ENCODE results near the gene DIAPH2. TPM values are rescaled to one million over a fixed set of nuclear protein-coding genes. Genes with fewer than 3 reads are reported as not detected.

DIAPH2 gene
- total RNA-seq, 1 experiment from 2014 or later: 4.1 TPM

DNA sequence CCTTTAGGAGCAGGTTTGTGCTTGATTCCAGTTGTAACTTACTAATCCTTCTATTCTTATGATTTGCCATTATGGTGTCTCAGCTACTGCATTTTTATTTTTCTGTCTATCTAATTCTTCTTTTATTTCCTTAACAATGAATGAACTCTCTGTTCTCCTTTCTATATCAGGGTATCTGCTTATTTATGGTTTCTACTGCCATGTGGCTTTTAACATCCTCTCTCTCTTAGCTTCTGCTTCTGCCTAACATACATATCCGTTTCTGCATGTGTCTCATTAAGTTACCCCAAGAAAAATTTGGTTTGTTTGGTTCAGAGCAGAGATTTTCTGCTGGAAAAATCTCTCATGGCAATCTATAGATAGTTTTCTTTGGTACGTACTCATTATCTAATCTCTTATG is 813.5 kb downstream of the DIAPH2 start:
- no peak for DNase-seq (ENCODE audit: low read depth in 1 of 2, low spot score in 2 of 2)
- no peaks in the 10 kb centered on the region for H3K27me3 ChIP-seq (replicated peaks)
- H3K4me3 ChIP-seq: no peak overlapping the region
- no peaks in the 10 kb centered on the region for H3K9me3 ChIP-seq (replicated peaks)
- no peaks in the 10 kb centered on the region for H3K36me3 ChIP-seq
- H3K4me1 ChIP-seq (replicated peaks): no peaks in the 10 kb centered on the region
- no peak overlapping the region for H3K27ac ChIP-seq

DNA sequence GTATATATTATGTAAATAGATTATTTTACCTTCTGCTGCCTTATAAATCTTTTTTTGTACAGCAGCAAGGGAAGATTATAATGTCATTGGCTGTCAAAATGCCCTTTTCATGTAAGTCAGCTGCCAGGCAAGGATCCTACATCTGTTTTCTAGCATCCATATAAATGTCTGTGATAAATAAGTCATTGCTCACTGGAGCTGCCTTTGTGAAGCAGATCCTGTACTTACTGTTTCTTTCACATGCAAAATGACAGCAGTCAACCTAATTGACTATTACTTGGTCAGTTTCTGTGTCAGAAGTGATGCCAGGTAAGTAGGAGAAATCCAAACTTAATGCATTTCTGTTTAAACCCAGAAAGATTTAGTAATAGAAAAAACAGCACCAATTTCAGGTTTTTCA is 819.8 kb downstream of the DIAPH2 start:
- Histone ChIP-seq H3K27ac (no peak overlapping the region), H3K27me3 (replicated peaks) (no peaks in the 10 kb centered on the region), H3K4me1 (replicated peaks) (no peaks in the 10 kb centered on the region), H3K9me3 (replicated peaks) (no peaks in the 10 kb centered on the region), H3K4me3 (no peak overlapping the region), H3K36me3 (no peaks in the 10 kb centered on the region)
- DNase-seq (ENCODE audit: low read depth in 1 of 2, low spot score in 2 of 2): no peak

DNA sequence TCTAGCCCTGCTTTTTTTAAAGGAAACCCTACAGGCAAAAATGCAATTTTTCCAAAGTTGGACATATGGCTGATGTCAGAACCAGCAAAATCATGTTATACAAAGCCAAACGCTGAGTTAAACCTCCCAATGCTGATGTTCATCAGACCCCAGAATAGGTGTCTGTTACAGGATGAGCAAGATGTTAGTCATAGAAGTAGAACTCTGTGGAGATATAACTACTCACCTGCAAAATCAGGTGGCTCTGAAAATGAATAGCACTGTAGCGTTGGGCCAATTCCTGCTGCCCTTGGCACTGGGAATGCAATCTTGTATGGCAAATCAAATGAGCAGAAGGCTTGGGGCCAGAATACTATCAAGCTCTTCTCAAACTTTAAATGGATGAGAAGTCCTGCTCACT is 833.1 kb downstream of the DIAPH2 start:
- no peak overlapping the region for H3K27ac ChIP-seq
- no peaks in the 10 kb centered on the region for H3K4me1 ChIP-seq (replicated peaks)
- no peak overlapping the region for H3K4me3 ChIP-seq
- H3K9me3 ChIP-seq (replicated peaks): no peaks in the 10 kb centered on the region
- H3K36me3 ChIP-seq: no peaks in the 10 kb centered on the region
- DNase-seq (ENCODE audit: low read depth in 1 of 2, low spot score in 2 of 2): no peak
- H3K27me3 ChIP-seq (replicated peaks): no peaks in the 10 kb centered on the region

DNA sequence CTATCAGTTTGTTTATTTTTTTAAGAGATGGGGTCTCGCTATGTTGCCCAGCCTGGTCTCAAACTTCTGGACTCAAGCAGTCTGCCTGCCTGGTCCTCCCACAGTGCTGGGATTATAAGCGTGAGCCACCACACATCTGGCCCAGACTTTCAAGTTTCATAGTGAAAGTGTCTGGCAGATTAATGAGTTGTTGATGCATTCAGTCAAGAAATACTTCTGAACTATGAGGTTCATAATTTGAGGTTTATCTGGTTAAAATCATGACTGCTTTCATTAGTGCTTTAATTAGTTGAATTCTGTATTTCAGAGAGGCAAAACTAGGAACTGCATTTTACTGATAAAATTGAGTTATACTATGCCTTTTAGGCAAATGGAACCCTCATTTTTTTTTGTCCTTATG is 837.7 kb downstream of the DIAPH2 start:
- Histone ChIP-seq H3K27ac (no peak overlapping the region), H3K9me3 (replicated peaks) (no peaks in the 10 kb centered on the region), H3K36me3 (no peaks in the 10 kb centered on the region), H3K4me3 (no peak overlapping the region), H3K4me1 (replicated peaks) (no peaks in the 10 kb centered on the region), H3K27me3 (replicated peaks) (no peaks in the 10 kb centered on the region)
- DNase-seq (ENCODE audit: low read depth in 1 of 2, low spot score in 2 of 2): no peak

DNA sequence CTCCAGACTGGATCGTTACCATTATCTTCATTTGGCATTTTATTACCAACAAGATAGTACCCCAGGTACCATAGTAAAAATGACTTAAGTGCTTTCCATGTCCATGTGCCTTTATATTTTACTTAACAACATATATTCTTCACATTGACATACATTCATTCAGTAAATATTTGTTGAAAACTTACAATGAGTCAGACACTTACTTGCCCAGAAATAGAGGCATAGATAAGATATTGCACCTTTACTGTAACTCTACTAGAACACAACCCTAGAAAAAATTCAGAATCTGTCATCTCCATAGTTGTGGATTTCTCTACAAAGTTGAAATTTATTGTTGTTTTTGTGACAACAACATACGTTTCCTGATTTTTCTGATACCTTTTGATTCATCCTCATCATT is 839.7 kb downstream of the DIAPH2 start:
- Histone ChIP-seq H3K27ac (peak overlapping the region; percentile 49), H3K36me3 (no peaks in the 10 kb centered on the region), H3K9me3 (replicated peaks) (no peaks in the 10 kb centered on the region), H3K4me3 (no peak overlapping the region), H3K4me1 (replicated peaks) (no peaks in the 10 kb centered on the region), H3K27me3 (replicated peaks) (no peaks in the 10 kb centered on the region)
- DNase-seq (ENCODE audit: low read depth in 1 of 2, low spot score in 2 of 2): no peak

DNA sequence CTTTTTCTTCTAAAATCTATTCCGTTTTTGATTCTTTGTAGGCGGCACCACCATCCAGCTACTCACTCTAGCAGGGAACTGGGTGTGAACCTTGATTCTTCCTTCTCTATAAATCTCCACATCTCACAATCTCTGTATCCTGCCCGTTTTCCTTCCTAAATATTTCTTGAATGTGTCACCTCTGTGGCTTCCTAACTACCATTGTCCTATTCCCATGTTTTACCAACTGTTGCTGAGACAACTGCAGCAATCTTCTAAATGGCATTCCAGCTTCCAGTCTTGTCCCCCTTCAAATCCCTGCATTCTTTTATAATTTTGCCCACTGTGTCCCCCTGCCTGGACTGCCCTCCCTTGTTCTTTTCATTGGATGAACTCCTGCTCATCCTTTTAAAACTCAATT is 840.4 kb downstream of the DIAPH2 start:
- Histone ChIP-seq H3K9me3 (replicated peaks) (no peaks in the 10 kb centered on the region), H3K4me1 (replicated peaks) (no peaks in the 10 kb centered on the region), H3K27me3 (replicated peaks) (no peaks in the 10 kb centered on the region), H3K36me3 (no peaks in the 10 kb centered on the region), H3K27ac (peak overlapping the region; percentile 49), H3K4me3 (no peak overlapping the region)
- peak in 1 of 2 experiments; percentile 1 for DNase-seq (ENCODE audit: low read depth in 1 of 2, low spot score in 2 of 2)

DNA sequence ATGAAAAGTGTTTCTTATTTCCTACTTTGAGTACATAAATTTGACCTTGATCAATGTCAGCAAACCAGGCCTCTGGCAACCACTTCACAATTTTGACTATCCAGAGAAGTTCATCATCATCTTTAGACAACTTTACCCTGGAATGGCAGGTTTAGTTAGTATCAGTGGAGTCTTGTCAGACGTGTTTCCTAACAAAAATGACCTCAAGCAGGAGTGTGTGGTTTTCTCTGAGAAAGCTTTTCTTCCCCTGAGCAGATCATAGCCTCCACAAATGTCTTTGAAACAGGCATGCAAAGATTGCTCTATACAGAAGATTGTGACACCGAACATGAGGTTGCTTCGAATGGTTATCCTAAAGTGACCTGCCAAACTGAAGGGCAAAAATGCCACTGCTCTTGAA is 841.3 kb downstream of the DIAPH2 start:
- Histone ChIP-seq H3K36me3 (no peaks in the 10 kb centered on the region), H3K4me3 (no peak overlapping the region), H3K27me3 (replicated peaks) (no peaks in the 10 kb centered on the region), H3K4me1 (replicated peaks) (no peaks in the 10 kb centered on the region), H3K9me3 (replicated peaks) (no peaks in the 10 kb centered on the region), H3K27ac (no peak overlapping the region)
- DNase-seq (ENCODE audit: low read depth in 1 of 2, low spot score in 2 of 2): no peak

DNA sequence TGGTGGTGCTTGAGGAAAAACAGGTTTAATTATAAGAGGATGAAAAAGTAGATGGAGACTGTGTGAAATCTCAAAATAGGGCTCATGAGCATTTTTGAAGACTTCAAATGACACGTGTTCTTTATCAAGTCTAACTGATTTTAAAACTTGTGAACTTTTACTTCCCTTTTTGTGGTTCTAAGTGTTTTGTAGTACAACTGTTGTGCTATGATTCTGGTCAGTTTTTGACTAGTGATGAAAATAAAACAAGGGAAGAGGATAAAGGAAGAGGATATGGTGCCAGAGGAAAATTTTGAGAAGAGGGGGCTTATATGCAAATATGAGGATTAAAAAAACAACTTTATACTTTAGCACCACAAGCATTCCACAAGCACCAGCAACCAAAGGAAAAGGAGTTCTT is 843.1 kb downstream of the DIAPH2 start:
- Histone ChIP-seq H3K27me3 (replicated peaks) (no peaks in the 10 kb centered on the region), H3K4me3 (no peak overlapping the region), H3K27ac (no peak overlapping the region), H3K36me3 (no peaks in the 10 kb centered on the region), H3K9me3 (replicated peaks) (no peaks in the 10 kb centered on the region), H3K4me1 (replicated peaks) (no peaks in the 10 kb centered on the region)
- no peak for DNase-seq (ENCODE audit: low read depth in 1 of 2, low spot score in 2 of 2)

DNA sequence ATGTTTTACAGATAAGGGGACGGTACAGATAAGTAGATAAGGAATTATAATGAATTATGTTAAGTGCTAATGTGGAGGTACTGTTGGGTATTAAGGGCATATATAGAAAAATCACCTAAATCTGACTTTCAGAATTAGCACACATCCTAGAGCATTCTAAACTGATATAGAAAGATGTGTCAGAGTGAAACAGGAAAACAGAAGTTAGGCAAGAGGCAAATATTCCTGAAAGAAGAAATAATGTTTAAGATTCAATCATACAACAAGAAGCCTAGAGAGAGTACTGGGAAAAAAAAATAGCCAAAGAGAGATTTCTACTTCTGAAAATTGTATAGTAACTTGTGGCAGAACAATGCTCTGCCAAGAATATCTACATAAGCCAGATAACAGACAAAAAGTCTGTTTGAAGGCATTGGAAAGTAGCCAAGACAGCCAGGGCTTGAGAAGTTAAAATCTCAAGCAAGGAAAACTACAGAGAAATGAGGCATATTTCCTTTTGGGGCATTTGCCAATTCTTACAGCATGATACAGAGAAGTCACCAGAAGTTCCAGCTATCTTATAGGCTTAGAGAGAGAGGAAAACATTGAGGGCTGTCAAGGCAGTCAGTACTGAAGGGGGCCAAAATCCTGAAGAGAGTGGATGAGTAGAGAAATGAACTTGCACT is 845.0 kb downstream of the DIAPH2 start:
- Histone ChIP-seq H3K27ac (no peak overlapping the region), H3K27me3 (replicated peaks) (no peaks in the 10 kb centered on the region), H3K4me1 (replicated peaks) (no peaks in the 10 kb centered on the region), H3K9me3 (replicated peaks) (no peaks in the 10 kb centered on the region), H3K4me3 (no peak overlapping the region), H3K36me3 (no peaks in the 10 kb centered on the region)
- DNase-seq (ENCODE audit: low read depth in 1 of 2, low spot score in 2 of 2): no peak

DNA sequence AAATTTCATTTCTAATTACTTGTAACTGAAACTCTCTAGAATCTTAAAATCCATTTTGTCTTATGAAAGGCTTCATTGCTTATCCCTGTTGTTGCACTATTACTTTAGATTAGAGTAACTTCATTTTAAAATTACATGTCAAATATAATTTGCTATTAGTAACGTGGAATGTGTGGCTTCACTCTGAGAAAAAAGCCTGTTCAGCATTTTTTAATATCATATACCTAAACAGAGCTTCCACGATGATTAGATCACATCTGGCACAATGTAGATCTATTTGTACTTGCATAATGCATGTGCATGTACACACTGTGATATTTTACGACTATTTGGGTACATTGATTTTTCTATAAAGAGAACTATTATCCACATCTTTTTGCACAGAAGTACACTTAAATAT is 847.2 kb downstream of the DIAPH2 start:
- Histone ChIP-seq H3K36me3 (no peaks in the 10 kb centered on the region), H3K4me1 (replicated peaks) (no peaks in the 10 kb centered on the region), H3K27ac (no peak overlapping the region), H3K27me3 (replicated peaks) (no peaks in the 10 kb centered on the region), H3K4me3 (no peak overlapping the region), H3K9me3 (replicated peaks) (no peaks in the 10 kb centered on the region)
- no peak for DNase-seq (ENCODE audit: low read depth in 1 of 2, low spot score in 2 of 2)

DNA sequence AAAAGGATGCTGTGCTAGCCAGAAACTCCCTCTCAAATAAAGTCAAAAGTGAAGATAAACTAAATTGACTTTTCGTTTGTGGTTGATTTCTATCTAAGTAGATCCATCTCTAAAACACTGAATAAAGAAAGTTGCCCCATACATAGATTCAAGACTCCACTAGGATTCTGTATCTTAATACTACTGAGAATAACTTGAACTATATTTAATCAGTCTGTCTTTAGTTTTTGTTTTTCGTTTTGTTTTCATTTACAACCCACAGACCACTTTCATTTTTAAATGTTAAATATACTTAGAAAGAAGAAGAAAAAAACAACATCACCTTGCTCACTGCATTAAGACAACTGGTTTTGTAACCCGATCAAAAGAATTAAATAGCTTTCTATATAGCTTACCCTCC is 854.1 kb downstream of the DIAPH2 start:
- Histone ChIP-seq H3K4me3 (no peak overlapping the region), H3K4me1 (replicated peaks) (no peaks in the 10 kb centered on the region), H3K36me3 (no peaks in the 10 kb centered on the region), H3K27ac (no peak overlapping the region), H3K9me3 (replicated peaks) (no peaks in the 10 kb centered on the region), H3K27me3 (replicated peaks) (no peaks in the 10 kb centered on the region)
- DNase-seq (ENCODE audit: low read depth in 1 of 2, low spot score in 2 of 2): no peak

DNA sequence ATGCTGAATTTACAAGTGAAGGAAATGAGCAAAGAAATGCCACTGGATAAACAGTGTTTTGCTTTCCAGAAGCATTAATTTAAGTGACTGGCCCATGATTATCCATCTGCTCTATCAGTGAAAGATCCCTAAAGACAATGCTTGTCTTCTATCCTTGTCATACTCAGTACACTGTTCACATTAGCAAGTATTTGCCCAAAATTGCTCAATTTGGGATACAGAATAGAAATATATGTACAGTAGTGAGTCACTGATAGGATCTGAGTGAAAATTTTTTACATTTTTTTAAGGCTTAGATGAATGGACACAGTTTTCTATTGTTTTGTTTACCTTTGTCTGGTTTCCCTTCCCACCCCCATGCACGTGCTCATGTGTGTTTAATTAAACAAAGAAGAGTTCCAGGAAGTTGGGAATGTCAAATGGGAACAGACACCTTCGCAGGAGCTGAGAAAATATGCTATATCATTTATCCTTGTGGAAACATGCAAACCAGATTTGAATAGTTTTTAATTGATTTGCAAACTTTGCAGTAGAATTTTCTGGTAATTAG is 855.4 kb downstream of the DIAPH2 start:
- Histone ChIP-seq H3K27ac (no peak overlapping the region), H3K36me3 (no peaks in the 10 kb centered on the region), H3K4me3 (no peak overlapping the region), H3K27me3 (replicated peaks) (no peaks in the 10 kb centered on the region), H3K4me1 (replicated peaks) (no peaks in the 10 kb centered on the region), H3K9me3 (replicated peaks) (no peaks in the 10 kb centered on the region)
- no peak for DNase-seq (ENCODE audit: low read depth in 1 of 2, low spot score in 2 of 2)

DNA sequence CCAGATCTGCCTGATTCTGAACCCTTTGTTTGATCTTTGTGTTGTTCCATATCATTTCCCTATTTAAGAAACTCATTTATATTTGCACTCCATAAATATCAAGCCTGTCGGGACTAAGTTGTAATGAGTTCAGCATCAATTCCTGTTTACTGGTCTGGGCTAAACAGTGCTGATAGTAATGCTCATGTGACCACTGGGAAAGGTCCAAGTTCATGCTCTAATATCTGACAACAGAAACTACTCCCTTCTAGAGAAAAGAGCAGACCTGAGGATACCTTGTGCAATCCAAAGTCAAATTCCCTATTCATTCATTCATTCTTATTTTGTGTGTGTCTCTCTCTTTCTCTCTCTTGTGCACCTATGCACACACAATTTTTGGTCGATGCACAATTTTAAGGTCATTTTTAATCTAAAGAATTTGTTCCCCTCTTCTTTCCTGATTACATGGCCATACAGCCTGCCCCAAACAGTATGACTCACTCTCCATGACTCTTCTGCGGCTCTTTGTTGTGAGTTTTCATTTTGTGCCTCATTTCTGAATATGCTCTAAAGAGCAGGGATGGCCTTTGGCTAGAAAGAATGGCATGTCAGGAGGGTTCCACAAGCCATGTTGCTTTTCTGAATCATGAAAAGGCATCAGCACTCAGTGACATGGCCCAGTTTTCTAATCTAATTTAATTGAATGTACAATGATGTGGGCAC is 863.4 kb downstream of the DIAPH2 start:
- H3K36me3 ChIP-seq: no peaks in the 10 kb centered on the region
- no peaks in the 10 kb centered on the region for H3K9me3 ChIP-seq (replicated peaks)
- H3K4me3 ChIP-seq: no peak overlapping the region
- no peaks in the 10 kb centered on the region for H3K4me1 ChIP-seq (replicated peaks)
- no peak overlapping the region for H3K27ac ChIP-seq
- DNase-seq (ENCODE audit: low read depth in 1 of 2, low spot score in 2 of 2): no peak
- no peaks in the 10 kb centered on the region for H3K27me3 ChIP-seq (replicated peaks)

DNA sequence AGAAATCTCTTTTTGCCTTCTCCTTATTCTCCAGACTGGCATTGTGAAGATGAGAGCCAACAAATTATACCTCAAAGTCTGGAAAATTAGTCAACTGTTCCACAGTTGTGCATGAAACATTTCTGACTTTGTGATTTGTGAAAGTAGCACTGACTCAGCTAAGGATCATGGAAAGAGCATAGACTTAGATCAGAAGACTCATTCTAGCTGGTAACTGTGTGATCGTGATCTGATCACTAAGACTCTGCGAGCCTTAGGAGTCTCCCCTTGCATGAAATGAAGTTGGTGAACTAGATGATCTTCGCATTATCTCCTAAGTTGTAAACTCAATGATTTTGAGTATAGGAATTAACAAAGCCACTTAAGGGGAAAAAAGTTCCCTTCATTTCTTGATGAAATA is 867.2 kb downstream of the DIAPH2 start:
- no peak for DNase-seq (ENCODE audit: low read depth in 1 of 2, low spot score in 2 of 2)
- Histone ChIP-seq H3K9me3 (replicated peaks) (no peaks in the 10 kb centered on the region), H3K27ac (no peak overlapping the region), H3K27me3 (replicated peaks) (no peaks in the 10 kb centered on the region), H3K4me3 (no peak overlapping the region), H3K36me3 (no peaks in the 10 kb centered on the region), H3K4me1 (replicated peaks) (no peaks in the 10 kb centered on the region)

Data from SJSA1 (cell line).